ENCODE measurements around the gene S100A9. TPM values are rescaled to one million over a fixed set of nuclear protein-coding genes. Genes with fewer than 3 reads are reported as not detected.

The S100A9 gene
- total RNA-seq, 1 donor from 2014 or later, result 4.2 TPM

- Mint-ChIP-seq H3K27me3 (ENCODE audit: low read depth) (no peaks in the 10 kb centered on the region), H3K27ac (no peak overlapping the region), H3K36me3 (no peaks in the 10 kb centered on the region), H3K4me1 (peaks cover 19% of the 10 kb centered on the region), H3K9me3 (no peaks in the 10 kb centered on the region), H3K4me3 (no peak overlapping the region)
- TF ChIP-seq CTCF (IDR thresholded peaks at IDR 0.05; ENCODE audit: unreplicated experiment), result no peak
- no peak for DNase-seq (ENCODE audit: low spot score in 2 of 2, unreplicated experiment in 2 of 2)
Measured at GRCh38 chr1:153364766-153365666, 7.4 kb downstream of the S100A9 start.

- H3K27me3 Mint-ChIP-seq (ENCODE audit: low read depth), result no peaks in the 10 kb centered on the region
- H3K4me1 Mint-ChIP-seq, result peaks cover 19% of the 10 kb centered on the region
- no peak for DNase-seq (ENCODE audit: low spot score in 2 of 2, unreplicated experiment in 2 of 2)
- H3K27ac Mint-ChIP-seq, result no peak overlapping the region
- H3K9me3 Mint-ChIP-seq, result no peaks in the 10 kb centered on the region
- H3K4me3 Mint-ChIP-seq, result no peak overlapping the region
- no peaks in the 10 kb centered on the region for H3K36me3 Mint-ChIP-seq
- TF ChIP-seq CTCF (IDR thresholded peaks at IDR 0.05; ENCODE audit: unreplicated experiment), result no peak
Measured at GRCh38 chr1:153365696-153366095, 8.0 kb downstream of the S100A9 start.

GRCh38 chr1:153366261-153366660 is 8.6 kb downstream of the S100A9 start:
- H3K36me3 Mint-ChIP-seq, result no peaks in the 10 kb centered on the region
- H3K4me1 Mint-ChIP-seq, result peaks cover 19% of the 10 kb centered on the region
- H3K9me3 Mint-ChIP-seq, result no peaks in the 10 kb centered on the region
- no peak overlapping the region for H3K27ac Mint-ChIP-seq
- H3K4me3 Mint-ChIP-seq, result no peak overlapping the region
- peaks cover 2% of the 10 kb centered on the region for H3K27me3 Mint-ChIP-seq (ENCODE audit: low read depth)
- TF ChIP-seq CTCF (IDR thresholded peaks at IDR 0.05; ENCODE audit: unreplicated experiment), result no peak
- DNase-seq (ENCODE audit: low spot score in 2 of 2, unreplicated experiment in 2 of 2), result no peak

GRCh38 chr1:153367090-153367489 is 9.4 kb downstream of the S100A9 start:
- H3K36me3 Mint-ChIP-seq, result no peaks in the 10 kb centered on the region

GRCh38 chr1:153368495-153368894 is 10.8 kb downstream of the S100A9 start:
- Mint-ChIP-seq H3K4me1 (peaks cover 19% of the 10 kb centered on the region), H3K27me3 (ENCODE audit: low read depth) (peaks cover 5% of the 10 kb centered on the region), H3K9me3 (no peaks in the 10 kb centered on the region), H3K4me3 (no peak overlapping the region), H3K36me3 (no peaks in the 10 kb centered on the region), H3K27ac (no peak overlapping the region)
- DNase-seq (ENCODE audit: low spot score in 2 of 2, unreplicated experiment in 2 of 2), result no peak
- TF ChIP-seq CTCF (IDR thresholded peaks at IDR 0.05; ENCODE audit: unreplicated experiment), result no peak

More at GRCh38 chr1:153367090-153367489, 9.4 kb downstream of the S100A9 start:
- Mint-ChIP-seq H3K27ac (no peak overlapping the region), H3K27me3 (ENCODE audit: low read depth) (peaks cover 5% of the 10 kb centered on the region), H3K4me1 (peaks cover 19% of the 10 kb centered on the region), H3K4me3 (no peak overlapping the region), H3K9me3 (no peaks in the 10 kb centered on the region)
- no peak for DNase-seq (ENCODE audit: low spot score in 2 of 2, unreplicated experiment in 2 of 2)
- no peak for TF ChIP-seq CTCF (IDR thresholded peaks at IDR 0.05; ENCODE audit: unreplicated experiment)
